Thoracic aorta (tissue), 2 donors: ENCODE results near the gene MICAL3. TPM values are rescaled to one million over a fixed set of nuclear protein-coding genes. Genes with fewer than 3 reads are reported as not detected.
"Not testable (repeated sequence)": the region's sequence is repeated elsewhere in the genome, so short reads cannot be mapped to it uniquely, and the experiment has no call there.

Experiments
- ATAC-seq: fragments of 150-250 bp; one replicate; pipeline ENCODE4 v1.8.0; 2017; ENCODE audit warnings: low read depth; ENCODE audit not compliant: insufficient number of reproducible peaks, low FRiP score
- DNase-seq: peaks from one replicate; pipeline ENCODE4 v3.0.0-alpha.2; 2020; ENCODE audit warnings: low spot score
- H3K27ac ChIP-seq, 2 donors: fragments of 200-600 bp; sonication (generic); 1 replicate in 1 of 2; 2 replicates in 1 of 2; pipeline ENCODE4 v1.5.1; 2016; ENCODE audit warnings: mild to moderate bottlenecking in 2 of 2, moderate library complexity in 2 of 2
- H3K27me3 ChIP-seq: fragments of 200-600 bp; sonication (generic); replicated peaks from 2 replicates; pipeline ENCODE4 v1.6.0; 2016; ENCODE audit warnings: mild to moderate bottlenecking; ENCODE audit not compliant: insufficient read depth
- H3K36me3 ChIP-seq: fragments of 200-600 bp; sonication (generic); one replicate; pipeline ENCODE4 v1.5.1; 2016
- H3K4me1 ChIP-seq, 2 donors: fragments of 200-600 bp; sonication (generic); 1 replicate in 1 of 2; 2 replicates in 1 of 2; pipeline versions ENCODE4 v1.5.1 to v1.6.0; 2016; ENCODE audit warnings: low read depth in 2 of 2, mild to moderate bottlenecking in 1 of 2; ENCODE audit not compliant: control insufficient read depth in 1 of 2
- H3K4me3 ChIP-seq: fragments of 200-600 bp; sonication (generic); 2 replicates; pipeline ENCODE4 v1.5.1; 2016; ENCODE audit warnings: mild to moderate bottlenecking
- H3K9me3 ChIP-seq: fragments of 200-600 bp; sonication (generic); 2 replicates; pipeline ENCODE4 v1.5.1; 2016
- CTCF ChIP-seq: fragments of 200-600 bp; sonication (generic); IDR thresholded peaks from one replicate; pipeline ENCODE4 v1.5.1; 2019; ENCODE audit warnings: antibody characterized with exemption
- total RNA-seq, 2 donors: library from RNA; depleted of rRNA; stranded (reverse); fragments of >200 nt; gene quantifications; one replicate each; pipeline versions ENCODE4 v1.1.0 to v1.2.3, GENCODE V29; 2016

Gene MICAL3
- total RNA-seq, 2 donors from 2014 or later = 45.2 to 78.0 TPM

DNA sequence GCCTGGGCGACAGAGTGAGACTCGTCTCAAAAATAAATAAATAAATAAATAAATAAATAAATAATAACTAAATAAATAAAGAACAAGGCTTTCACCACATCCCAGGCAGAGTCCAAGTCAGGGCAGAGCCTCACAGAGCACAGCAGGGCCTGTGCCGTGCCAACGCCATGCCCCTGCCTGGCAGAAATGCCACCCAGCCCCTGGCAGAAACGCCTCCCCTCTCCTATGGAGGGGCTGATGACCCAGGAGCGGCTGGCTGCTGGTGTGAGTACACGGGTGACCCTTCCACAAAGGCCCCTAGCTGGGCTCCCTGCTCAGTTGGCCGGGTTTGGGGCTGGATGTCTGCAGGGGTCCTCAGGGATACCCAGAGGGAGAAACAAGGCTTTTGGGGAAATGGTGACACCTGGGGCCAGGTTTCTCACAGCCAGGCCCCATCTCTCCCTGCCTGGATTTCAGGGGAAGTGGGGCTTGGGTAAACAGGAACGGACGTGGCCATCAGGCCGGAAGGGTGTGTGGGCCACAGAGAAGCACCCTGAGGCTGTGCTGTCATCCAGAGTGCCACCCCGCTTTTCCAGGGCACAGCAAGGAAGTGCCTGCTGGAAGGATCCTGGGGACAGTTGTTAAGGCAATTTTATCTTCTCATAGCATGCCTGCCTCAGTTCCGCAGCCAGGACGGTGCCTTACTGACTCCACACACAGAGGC lies 255.2 kb downstream of the MICAL3 start:
- H3K9me3 ChIP-seq = no peaks in the 10 kb centered on the region
- no peak for TF ChIP-seq CTCF
- no peak overlapping the region for H3K4me3 ChIP-seq
- H3K4me1 ChIP-seq = peaks cover 3 to 11% of the 10 kb centered on the region in 2 donors
- no peak for DNase-seq
- no peak for ATAC-seq
- no peak overlapping the region for H3K27ac ChIP-seq
- no peaks in the 10 kb centered on the region for H3K36me3 ChIP-seq
- no peaks in the 10 kb centered on the region for H3K27me3 ChIP-seq

- ATAC-seq = no peak
- Histone ChIP-seq H3K27me3 (no peaks in the 10 kb centered on the region), H3K9me3 (no peaks in the 10 kb centered on the region), H3K36me3 (no peaks in the 10 kb centered on the region), H3K4me1 (no peaks in the 10 kb centered on the region), H3K27ac (no peak overlapping the region), H3K4me3 (no peak overlapping the region)
- TF ChIP-seq CTCF = no peak
- no peak for DNase-seq
Measured at GRCh38 chr22:17767233-17768065, 256.9 kb downstream of the MICAL3 start.

DNA sequence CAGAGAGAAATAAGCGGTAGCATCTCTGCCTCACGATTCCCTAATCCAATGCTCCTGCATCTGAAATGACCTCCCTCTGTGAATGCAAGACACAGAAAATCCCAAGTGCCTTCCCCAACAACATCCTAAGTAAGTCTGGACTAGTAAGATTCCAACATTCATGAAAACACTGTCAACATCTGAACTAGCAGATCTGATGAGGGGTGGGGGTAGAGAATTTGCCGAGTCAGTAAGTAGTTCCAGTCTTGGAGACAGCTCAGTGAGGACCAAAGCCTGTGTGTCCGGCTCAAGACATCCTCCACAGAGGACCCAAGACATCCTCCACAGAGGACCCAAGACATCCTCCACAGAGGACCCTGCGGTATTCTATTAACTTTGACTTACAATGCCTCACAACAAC lies 259.5 kb downstream of the MICAL3 start:
- H3K4me3 ChIP-seq, H3K9me3 ChIP-seq, H3K36me3 ChIP-seq, H3K27ac ChIP-seq, ATAC-seq, DNase-seq, H3K4me1 ChIP-seq, H3K27me3 ChIP-seq: not testable (repeated sequence)

GRCh38 chr22:17764036-17764435 lies 260.3 kb downstream of the MICAL3 start:
- no peak for DNase-seq
- no peaks in the 10 kb centered on the region for H3K9me3 ChIP-seq
- TF ChIP-seq CTCF = no peak
- H3K4me1 ChIP-seq = peaks cover 0 to 4% of the 10 kb centered on the region in 2 donors
- H3K27me3 ChIP-seq = no peaks in the 10 kb centered on the region
- no peak overlapping the region for H3K27ac ChIP-seq
- no peak for ATAC-seq
- H3K36me3 ChIP-seq = no peaks in the 10 kb centered on the region
- H3K4me3 ChIP-seq = no peak overlapping the region

GRCh38 chr22:17763442-17763841 lies 260.9 kb downstream of the MICAL3 start:
- not testable (repeated sequence) for H3K27me3 ChIP-seq, H3K4me3 ChIP-seq, H3K27ac ChIP-seq, H3K4me1 ChIP-seq, DNase-seq, H3K36me3 ChIP-seq, ATAC-seq, H3K9me3 ChIP-seq

DNA sequence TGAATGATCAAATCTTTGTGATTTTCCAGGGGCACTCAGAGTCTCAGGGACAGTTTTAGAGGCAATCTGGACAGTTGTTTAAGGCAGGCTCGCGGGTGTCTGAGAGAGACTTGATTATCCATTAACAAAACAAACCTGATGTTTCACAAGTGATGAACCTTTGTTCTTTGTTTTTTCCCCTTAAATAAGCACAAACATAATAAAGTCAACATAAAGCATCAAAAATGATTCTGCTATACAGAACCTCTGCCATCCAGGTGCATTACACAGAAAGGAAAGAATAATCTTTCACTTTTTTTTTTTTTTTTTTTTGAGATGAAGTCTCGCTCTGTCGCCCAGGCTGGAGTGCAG lies 263.2 kb downstream of the MICAL3 start:
- Histone ChIP-seq H3K4me3 (no peak overlapping the region), H3K27me3 (no peaks in the 10 kb centered on the region), H3K4me1 (peaks cover 0 to 4% of the 10 kb centered on the region in 2 donors), H3K36me3 (no peaks in the 10 kb centered on the region), H3K9me3 (no peaks in the 10 kb centered on the region), H3K27ac (no peak overlapping the region)
- DNase-seq = no peak
- TF ChIP-seq CTCF = no peak
- no peak for ATAC-seq
